Astrocyte (in vitro differentiated cells and primary cell): Measurements from ENCODE around the gene CERS3.

Source experiments
- EZH2 ChIP-seq: IDR thresholded peaks from 2 replicates; pipeline ENCODE4 v1.6.1; 2012; ENCODE audit warnings: mild to moderate bottlenecking, low read length, inconsistent platforms; ENCODE audit not compliant: insufficient read depth
- TF ChIP-seq, protein P1 (sequence below): IDR thresholded peaks from 2 replicates; pipeline ENCODE4 v1.5.1; 2011; ENCODE audit warnings: low read depth, mild to moderate bottlenecking, inconsistent platforms, low read length, moderate library complexity; ENCODE audit not compliant: insufficient read depth

DNA sequence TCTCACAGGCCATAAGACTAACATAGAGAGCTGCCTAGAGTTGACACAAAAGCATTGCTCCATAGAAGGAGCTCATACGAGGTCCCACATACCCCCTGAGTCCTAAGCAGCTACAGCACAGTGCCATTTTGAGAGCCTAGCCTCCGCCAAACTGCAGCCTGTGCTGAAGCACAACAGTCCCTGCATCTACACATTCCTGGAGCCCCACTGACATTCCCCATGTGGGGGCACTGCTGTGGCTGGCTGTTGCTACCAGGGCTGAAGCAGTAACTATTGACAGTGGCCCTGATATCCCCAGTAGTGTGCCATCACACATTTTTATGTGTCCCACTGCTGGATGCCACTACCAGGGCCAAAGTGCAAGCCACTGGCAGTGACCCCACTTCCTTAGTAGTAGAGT is 80.3 kb downstream of the CERS3 start:
- TF ChIP-seq, protein P1, sequence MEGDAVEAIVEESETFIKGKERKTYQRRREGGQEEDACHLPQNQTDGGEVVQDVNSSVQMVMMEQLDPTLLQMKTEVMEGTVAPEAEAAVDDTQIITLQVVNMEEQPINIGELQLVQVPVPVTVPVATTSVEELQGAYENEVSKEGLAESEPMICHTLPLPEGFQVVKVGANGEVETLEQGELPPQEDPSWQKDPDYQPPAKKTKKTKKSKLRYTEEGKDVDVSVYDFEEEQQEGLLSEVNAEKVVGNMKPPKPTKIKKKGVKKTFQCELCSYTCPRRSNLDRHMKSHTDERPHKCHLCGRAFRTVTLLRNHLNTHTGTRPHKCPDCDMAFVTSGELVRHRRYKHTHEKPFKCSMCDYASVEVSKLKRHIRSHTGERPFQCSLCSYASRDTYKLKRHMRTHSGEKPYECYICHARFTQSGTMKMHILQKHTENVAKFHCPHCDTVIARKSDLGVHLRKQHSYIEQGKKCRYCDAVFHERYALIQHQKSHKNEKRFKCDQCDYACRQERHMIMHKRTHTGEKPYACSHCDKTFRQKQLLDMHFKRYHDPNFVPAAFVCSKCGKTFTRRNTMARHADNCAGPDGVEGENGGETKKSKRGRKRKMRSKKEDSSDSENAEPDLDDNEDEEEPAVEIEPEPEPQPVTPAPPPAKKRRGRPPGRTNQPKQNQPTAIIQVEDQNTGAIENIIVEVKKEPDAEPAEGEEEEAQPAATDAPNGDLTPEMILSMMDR, result no peak
- no peak for TF ChIP-seq EZH2
